HEK293 (cell line): ENCODE measurements around the gene HPS4.

Experiments
- CTCF ChIA-PET: fragments of 350-600 bp; formaldehyde crosslinking; extraction: SDS; loops from one replicate; lab custom pipeline; 2021; ENCODE audit warnings: antibody characterized with exemption; lab: Yijun Ruan, JAX
- POLR2A ChIA-PET: fragments of 300-600 bp; formaldehyde crosslinking; extraction: SDS; loops from one replicate; lab custom pipeline; 2020; ENCODE audit warnings: antibody characterized with exemption, inconsistent platforms; lab: Yijun Ruan, JAX
- H3K27ac ChIP-seq: fragments of 200-500 bp; sonication (Bioruptor generic); 2 replicates; pipeline ENCODE4 v1.5.1; 2014; ENCODE audit warnings: low read depth, low read length, control low read depth, inconsistent platforms; ENCODE audit errors: extremely low read depth
- H3K36me3 ChIP-seq, 2 experiments: fragments of 200-500 bp in 1 of 2; sonication (Bioruptor generic) in 1 of 2; 1 replicate in 1 of 2; 2 replicates in 1 of 2; pipeline ENCODE4 v1.5.1; 2014 to 2017; ENCODE audit warnings: inconsistent platforms in 2 of 2, low read length in 2 of 2; ENCODE audit not compliant: control insufficient read depth in 2 of 2, insufficient read depth in 1 of 2
- H3K4me1 ChIP-seq: fragments of 200-500 bp; sonication (Bioruptor generic); 2 replicates; pipeline ENCODE4 v1.5.1; 2014; ENCODE audit warnings: mild to moderate bottlenecking, low read length, inconsistent platforms; ENCODE audit not compliant: control insufficient read depth, insufficient read depth
- H3K4me3 ChIP-seq: 2 replicates; pipeline ENCODE4 v1.5.1; 2011; ENCODE audit warnings: low read depth, mild to moderate bottlenecking, control low read depth, low read length, moderate library complexity
- H3K9me3 ChIP-seq: fragments of 200-500 bp; sonication (Bioruptor generic); 2 replicates; pipeline ENCODE4 v1.5.1; 2014; ENCODE audit warnings: low read depth, low read length, inconsistent platforms; ENCODE audit not compliant: control insufficient read depth, insufficient read depth
- BCL11A ChIP-seq: fragments of 450-650 bp; formaldehyde crosslinking; IDR thresholded peaks from 2 replicates; pipeline ENCODE4 v1.5.1; 2016; ENCODE audit warnings: low read depth, missing biosample characterization, missing genetic modification characterization
- HOXC10 ChIP-seq: sonication (generic); formaldehyde crosslinking; IDR thresholded peaks from 2 replicates; pipeline ENCODE4 v1.8.1; 2023; ENCODE audit warnings: mild to moderate bottlenecking, missing genetic modification reagents
- KLF10 ChIP-seq: fragments of 450-650 bp; IDR thresholded peaks from 2 replicates; pipeline ENCODE4 v1.5.1; 2018; ENCODE audit warnings: missing biosample characterization, mild to moderate bottlenecking, missing genetic modification characterization
- MEIS1 ChIP-seq: sonication (generic); formaldehyde crosslinking; IDR thresholded peaks from 2 replicates; pipeline ENCODE4 v1.8.1; 2022; ENCODE audit warnings: missing genetic modification reagents, mild to moderate bottlenecking, borderline replicate concordance
- SCRT1 ChIP-seq: fragments of 450-650 bp; formaldehyde crosslinking; IDR thresholded peaks from 2 replicates; pipeline ENCODE4 v1.5.1; 2016; ENCODE audit warnings: missing biosample characterization, missing genetic modification characterization, borderline replicate concordance
- YY1 ChIP-seq: fragments of 450-650 bp; formaldehyde crosslinking; IDR thresholded peaks from 2 replicates; pipeline ENCODE4 v1.5.1; 2018; ENCODE audit warnings: missing biosample characterization, missing genetic modification characterization
- ZBTB1 ChIP-seq: fragments of 450-650 bp; formaldehyde crosslinking; IDR thresholded peaks from 2 replicates; pipeline ENCODE4 v1.5.1; 2016; ENCODE audit warnings: missing biosample characterization, missing genetic modification characterization
- ZFP3 ChIP-seq: fragments of 450-650 bp; formaldehyde crosslinking; IDR thresholded peaks from 2 replicates; pipeline ENCODE4 v1.5.1; 2016; ENCODE audit warnings: low read depth, missing biosample characterization, missing genetic modification characterization
- ZIC2 ChIP-seq: fragments of 450-650 bp; formaldehyde crosslinking; IDR thresholded peaks from 2 replicates; pipeline ENCODE4 v1.5.1; 2016; ENCODE audit warnings: missing biosample characterization, missing genetic modification characterization
- ZNF133 ChIP-seq: fragments of 450-650 bp; formaldehyde crosslinking; IDR thresholded peaks from 2 replicates; pipeline ENCODE4 v1.5.1; 2016; ENCODE audit warnings: missing biosample characterization, missing genetic modification characterization
- ZNF184 ChIP-seq: fragments of 450-650 bp; IDR thresholded peaks from 2 replicates; pipeline ENCODE4 v1.5.1; 2018; ENCODE audit warnings: missing biosample characterization, mild to moderate bottlenecking, missing genetic modification characterization
- ZNF211 ChIP-seq: fragments of 450-650 bp; formaldehyde crosslinking; IDR thresholded peaks from 2 replicates; pipeline ENCODE4 v1.5.1; 2016; ENCODE audit warnings: low read depth, missing biosample characterization, missing genetic modification characterization
- ZNF24 ChIP-seq: fragments of 450-650 bp; formaldehyde crosslinking; IDR thresholded peaks from 2 replicates; pipeline ENCODE4 v1.5.1; 2016; ENCODE audit warnings: missing biosample characterization, missing genetic modification characterization
- ZNF416 ChIP-seq: fragments of 450-650 bp; formaldehyde crosslinking; IDR thresholded peaks from 2 replicates; pipeline ENCODE4 v1.5.1; 2016; ENCODE audit warnings: missing biosample characterization, missing genetic modification characterization
- ZNF514 ChIP-seq: fragments of 450-650 bp; formaldehyde crosslinking; IDR thresholded peaks from 2 replicates; pipeline ENCODE4 v1.5.1; 2016; ENCODE audit warnings: missing biosample characterization, missing genetic modification characterization
- ZNF549 ChIP-seq: fragments of 450-650 bp; IDR thresholded peaks from 2 replicates; pipeline ENCODE4 v1.5.1; 2018; ENCODE audit warnings: missing biosample characterization, missing genetic modification characterization, mild to moderate bottlenecking, inconsistent platforms, moderate library complexity
- ZNF571 ChIP-seq: fragments of 450-650 bp; formaldehyde crosslinking; IDR thresholded peaks from 2 replicates; pipeline ENCODE4 v1.5.0; 2017; ENCODE audit warnings: missing biosample characterization, missing genetic modification characterization
- ZNF596 ChIP-seq: fragments of 450-650 bp; IDR thresholded peaks from 2 replicates; pipeline ENCODE4 v1.5.0; 2018; ENCODE audit warnings: missing biosample characterization, mild to moderate bottlenecking, missing genetic modification characterization, moderate library complexity
- ZNF624 ChIP-seq: fragments of 450-650 bp; formaldehyde crosslinking; IDR thresholded peaks from 2 replicates; pipeline ENCODE4 v1.5.1; 2017; ENCODE audit warnings: missing biosample characterization, missing genetic modification characterization
- ZNF654 ChIP-seq: fragments of 450-650 bp; formaldehyde crosslinking; IDR thresholded peaks from 2 replicates; pipeline ENCODE4 v1.5.1; 2016; ENCODE audit warnings: low read depth, missing biosample characterization, missing genetic modification characterization
- ZNF670 ChIP-seq: fragments of 450-650 bp; formaldehyde crosslinking; IDR thresholded peaks from 2 replicates; pipeline ENCODE4 v1.5.1; 2016; ENCODE audit warnings: missing biosample characterization, missing genetic modification characterization, low read depth
- TF ChIP-seq, protein P1 (sequence below): fragments of 450-650 bp; formaldehyde crosslinking; IDR thresholded peaks from 2 replicates; pipeline ENCODE4 v1.5.1; 2017; ENCODE audit warnings: missing biosample characterization, missing genetic modification characterization
- TF ChIP-seq, protein P2 (sequence below): fragments of 450-650 bp; formaldehyde crosslinking; IDR thresholded peaks from 2 replicates; pipeline ENCODE4 v1.5.1; 2016; ENCODE audit warnings: missing biosample characterization, missing genetic modification characterization
- TF ChIP-seq, protein P3 (sequence below): fragments of 450-650 bp; formaldehyde crosslinking; IDR thresholded peaks from 2 replicates; pipeline ENCODE4 v1.5.1; 2016; ENCODE audit warnings: missing biosample characterization, missing genetic modification characterization
- TF ChIP-seq, protein P4 (sequence below): fragments of 450-650 bp; formaldehyde crosslinking; IDR thresholded peaks from 2 replicates; pipeline ENCODE4 v1.5.1; 2016; ENCODE audit warnings: missing biosample characterization, missing genetic modification characterization, low read depth
- TF ChIP-seq, protein P5 (sequence below): fragments of 450-650 bp; formaldehyde crosslinking; IDR thresholded peaks from 2 replicates; pipeline ENCODE4 v1.5.1; 2016; ENCODE audit warnings: missing biosample characterization, missing genetic modification characterization

The HPS4 gene

DNA sequence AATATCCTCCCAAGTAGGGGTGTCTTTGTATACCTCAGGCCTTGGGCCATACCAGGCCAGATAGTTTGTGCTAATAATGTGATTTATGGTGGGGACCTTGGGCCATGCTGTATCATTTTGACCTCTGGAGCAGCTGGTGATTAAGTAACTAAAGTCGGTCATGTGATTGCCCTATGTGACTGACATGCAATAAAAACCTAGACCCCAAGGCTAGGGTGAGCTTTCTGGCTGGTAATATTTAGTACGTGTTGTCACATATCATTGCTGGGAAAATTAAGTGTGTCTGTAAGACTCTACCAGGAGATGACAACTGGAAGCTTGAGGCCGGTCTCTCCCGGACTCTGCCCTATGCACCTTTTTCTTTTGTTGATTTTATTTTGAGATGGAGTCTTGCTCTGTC is 41.3 kb upstream of the HPS4 start:
- TF ChIP-seq, protein P1, sequence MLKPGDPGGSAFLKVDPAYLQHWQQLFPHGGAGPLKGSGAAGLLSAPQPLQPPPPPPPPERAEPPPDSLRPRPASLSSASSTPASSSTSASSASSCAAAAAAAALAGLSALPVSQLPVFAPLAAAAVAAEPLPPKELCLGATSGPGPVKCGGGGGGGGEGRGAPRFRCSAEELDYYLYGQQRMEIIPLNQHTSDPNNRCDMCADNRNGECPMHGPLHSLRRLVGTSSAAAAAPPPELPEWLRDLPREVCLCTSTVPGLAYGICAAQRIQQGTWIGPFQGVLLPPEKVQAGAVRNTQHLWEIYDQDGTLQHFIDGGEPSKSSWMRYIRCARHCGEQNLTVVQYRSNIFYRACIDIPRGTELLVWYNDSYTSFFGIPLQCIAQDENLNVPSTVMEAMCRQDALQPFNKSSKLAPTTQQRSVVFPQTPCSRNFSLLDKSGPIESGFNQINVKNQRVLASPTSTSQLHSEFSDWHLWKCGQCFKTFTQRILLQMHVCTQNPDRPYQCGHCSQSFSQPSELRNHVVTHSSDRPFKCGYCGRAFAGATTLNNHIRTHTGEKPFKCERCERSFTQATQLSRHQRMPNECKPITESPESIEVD (tag by site-specific recombination) = no peak
- TF ChIP-seq ZNF549 (tag by site-specific recombination) = no peak
- no peak for TF ChIP-seq ZNF624 (tag by site-specific recombination)
- TF ChIP-seq YY1 (tag by site-specific recombination) = no peak
- no peak for TF ChIP-seq SCRT1 (tag by site-specific recombination)
- TF ChIP-seq, protein P2, sequence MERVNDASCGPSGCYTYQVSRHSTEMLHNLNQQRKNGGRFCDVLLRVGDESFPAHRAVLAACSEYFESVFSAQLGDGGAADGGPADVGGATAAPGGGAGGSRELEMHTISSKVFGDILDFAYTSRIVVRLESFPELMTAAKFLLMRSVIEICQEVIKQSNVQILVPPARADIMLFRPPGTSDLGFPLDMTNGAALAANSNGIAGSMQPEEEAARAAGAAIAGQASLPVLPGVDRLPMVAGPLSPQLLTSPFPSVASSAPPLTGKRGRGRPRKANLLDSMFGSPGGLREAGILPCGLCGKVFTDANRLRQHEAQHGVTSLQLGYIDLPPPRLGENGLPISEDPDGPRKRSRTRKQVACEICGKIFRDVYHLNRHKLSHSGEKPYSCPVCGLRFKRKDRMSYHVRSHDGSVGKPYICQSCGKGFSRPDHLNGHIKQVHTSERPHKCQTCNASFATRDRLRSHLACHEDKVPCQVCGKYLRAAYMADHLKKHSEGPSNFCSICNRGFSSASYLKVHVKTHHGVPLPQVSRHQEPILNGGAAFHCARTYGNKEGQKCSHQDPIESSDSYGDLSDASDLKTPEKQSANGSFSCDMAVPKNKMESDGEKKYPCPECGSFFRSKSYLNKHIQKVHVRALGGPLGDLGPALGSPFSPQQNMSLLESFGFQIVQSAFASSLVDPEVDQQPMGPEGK (tag by site-specific recombination) = no peak
- TF ChIP-seq ZNF24 (tag by site-specific recombination) = no peak
- TF ChIP-seq, protein P3, sequence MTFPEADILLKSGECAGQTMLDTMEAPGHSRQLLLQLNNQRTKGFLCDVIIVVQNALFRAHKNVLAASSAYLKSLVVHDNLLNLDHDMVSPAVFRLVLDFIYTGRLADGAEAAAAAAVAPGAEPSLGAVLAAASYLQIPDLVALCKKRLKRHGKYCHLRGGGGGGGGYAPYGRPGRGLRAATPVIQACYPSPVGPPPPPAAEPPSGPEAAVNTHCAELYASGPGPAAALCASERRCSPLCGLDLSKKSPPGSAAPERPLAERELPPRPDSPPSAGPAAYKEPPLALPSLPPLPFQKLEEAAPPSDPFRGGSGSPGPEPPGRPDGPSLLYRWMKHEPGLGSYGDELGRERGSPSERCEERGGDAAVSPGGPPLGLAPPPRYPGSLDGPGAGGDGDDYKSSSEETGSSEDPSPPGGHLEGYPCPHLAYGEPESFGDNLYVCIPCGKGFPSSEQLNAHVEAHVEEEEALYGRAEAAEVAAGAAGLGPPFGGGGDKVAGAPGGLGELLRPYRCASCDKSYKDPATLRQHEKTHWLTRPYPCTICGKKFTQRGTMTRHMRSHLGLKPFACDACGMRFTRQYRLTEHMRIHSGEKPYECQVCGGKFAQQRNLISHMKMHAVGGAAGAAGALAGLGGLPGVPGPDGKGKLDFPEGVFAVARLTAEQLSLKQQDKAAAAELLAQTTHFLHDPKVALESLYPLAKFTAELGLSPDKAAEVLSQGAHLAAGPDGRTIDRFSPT (tag by site-specific recombination) = no peak
- no peak for TF ChIP-seq ZNF514 (tag by site-specific recombination)
- TF ChIP-seq, protein P4, sequence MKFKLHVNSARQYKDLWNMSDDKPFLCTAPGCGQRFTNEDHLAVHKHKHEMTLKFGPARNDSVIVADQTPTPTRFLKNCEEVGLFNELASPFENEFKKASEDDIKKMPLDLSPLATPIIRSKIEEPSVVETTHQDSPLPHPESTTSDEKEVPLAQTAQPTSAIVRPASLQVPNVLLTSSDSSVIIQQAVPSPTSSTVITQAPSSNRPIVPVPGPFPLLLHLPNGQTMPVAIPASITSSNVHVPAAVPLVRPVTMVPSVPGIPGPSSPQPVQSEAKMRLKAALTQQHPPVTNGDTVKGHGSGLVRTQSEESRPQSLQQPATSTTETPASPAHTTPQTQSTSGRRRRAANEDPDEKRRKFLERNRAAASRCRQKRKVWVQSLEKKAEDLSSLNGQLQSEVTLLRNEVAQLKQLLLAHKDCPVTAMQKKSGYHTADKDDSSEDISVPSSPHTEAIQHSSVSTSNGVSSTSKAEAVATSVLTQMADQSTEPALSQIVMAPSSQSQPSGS = no peak
- TF ChIP-seq ZFP3 (tag by site-specific recombination) = no peak
- TF ChIP-seq, all 188 proteins: peak for 0
- H3K27ac ChIP-seq = no peak overlapping the region
- peaks cover 0 to 23% of the 10 kb centered on the region in 2 experiments; a peak in 1 of 3 replicates for H3K36me3 ChIP-seq
- no peaks in the 10 kb centered on the region for H3K4me1 ChIP-seq
- ChIA-PET CTCF (no interaction called here), POLR2A (no interaction called here)
- H3K4me3 ChIP-seq = no peak overlapping the region
- H3K9me3 ChIP-seq = no peaks in the 10 kb centered on the region

DNA sequence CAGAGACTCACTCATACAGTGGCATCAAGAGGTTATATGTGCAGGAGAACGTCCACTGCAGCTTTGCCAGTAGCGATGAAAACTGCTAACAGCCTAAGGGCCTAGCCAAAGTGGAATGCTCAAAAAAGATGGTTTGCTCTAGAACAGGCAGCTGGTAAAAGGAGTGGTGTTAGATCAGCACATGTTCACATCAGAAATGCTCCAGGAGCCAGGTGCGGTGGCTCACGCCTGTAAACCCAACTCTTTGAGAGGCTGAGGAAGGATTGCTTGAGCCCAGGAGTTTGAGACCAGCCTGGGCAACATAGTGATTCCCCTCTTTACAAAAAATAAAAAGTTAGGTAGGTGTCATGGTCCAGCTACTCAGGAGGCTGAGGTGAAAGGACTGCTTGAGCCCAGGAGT is 39.0 kb upstream of the HPS4 start:
- Histone ChIP-seq H3K4me1 (no peaks in the 10 kb centered on the region), H3K27ac (no peak overlapping the region), H3K36me3 (peaks cover 0 to 15% of the 10 kb centered on the region in 2 experiments; a peak in 1 of 3 replicates), H3K4me3 (no peak overlapping the region), H3K9me3 (no peaks in the 10 kb centered on the region)
- ChIA-PET CTCF (no interaction called here), POLR2A (no interaction called here)
- TF ChIP-seq ZNF596 = no peak
- TF ChIP-seq, protein P5, sequence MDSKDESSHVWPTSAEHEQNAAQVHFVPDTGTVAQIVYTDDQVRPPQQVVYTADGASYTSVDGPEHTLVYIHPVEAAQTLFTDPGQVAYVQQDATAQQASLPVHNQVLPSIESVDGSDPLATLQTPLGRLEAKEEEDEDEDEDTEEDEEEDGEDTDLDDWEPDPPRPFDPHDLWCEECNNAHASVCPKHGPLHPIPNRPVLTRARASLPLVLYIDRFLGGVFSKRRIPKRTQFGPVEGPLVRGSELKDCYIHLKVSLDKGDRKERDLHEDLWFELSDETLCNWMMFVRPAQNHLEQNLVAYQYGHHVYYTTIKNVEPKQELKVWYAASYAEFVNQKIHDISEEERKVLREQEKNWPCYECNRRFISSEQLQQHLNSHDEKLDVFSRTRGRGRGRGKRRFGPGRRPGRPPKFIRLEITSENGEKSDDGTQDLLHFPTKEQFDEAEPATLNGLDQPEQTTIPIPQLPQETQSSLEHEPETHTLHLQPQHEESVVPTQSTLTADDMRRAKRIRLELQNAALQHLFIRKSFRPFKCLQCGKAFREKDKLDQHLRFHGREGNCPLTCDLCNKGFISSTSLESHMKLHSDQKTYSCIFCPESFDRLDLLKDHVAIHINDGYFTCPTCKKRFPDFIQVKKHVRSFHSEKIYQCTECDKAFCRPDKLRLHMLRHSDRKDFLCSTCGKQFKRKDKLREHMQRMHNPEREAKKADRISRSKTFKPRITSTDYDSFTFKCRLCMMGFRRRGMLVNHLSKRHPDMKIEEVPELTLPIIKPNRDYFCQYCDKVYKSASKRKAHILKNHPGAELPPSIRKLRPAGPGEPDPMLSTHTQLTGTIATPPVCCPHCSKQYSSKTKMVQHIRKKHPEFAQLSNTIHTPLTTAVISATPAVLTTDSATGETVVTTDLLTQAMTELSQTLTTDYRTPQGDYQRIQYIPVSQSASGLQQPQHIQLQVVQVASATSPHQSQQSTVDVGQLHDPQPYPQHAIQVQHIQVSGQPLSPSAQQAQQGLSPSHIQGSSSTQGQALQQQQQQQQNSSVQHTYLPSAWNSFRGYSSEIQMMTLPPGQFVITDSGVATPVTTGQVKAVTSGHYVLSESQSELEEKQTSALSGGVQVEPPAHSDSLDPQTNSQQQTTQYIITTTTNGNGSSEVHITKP (tag by site-specific recombination) = no peak
- TF ChIP-seq ZBTB1 (tag by site-specific recombination) = no peak
- TF ChIP-seq MEIS1 (CRISPR knock-in tag) = no peak
- no peak for TF ChIP-seq BCL11A (tag by site-specific recombination)
- no peak for TF ChIP-seq ZNF654 (tag by site-specific recombination)
- TF ChIP-seq ZNF416 = no peak
- TF ChIP-seq ZNF571 (tag by site-specific recombination) = no peak
- no peak for TF ChIP-seq ZNF133 (tag by site-specific recombination)
- TF ChIP-seq ZIC2 = no peak
- TF ChIP-seq ZNF670 (tag by site-specific recombination) = no peak
- no peak for TF ChIP-seq KLF10
- TF ChIP-seq ZNF184 = no peak
- no peak for TF ChIP-seq HOXC10 (CRISPR knock-in tag)
- TF ChIP-seq ZNF211 (tag by site-specific recombination) = no peak
